ENCODE results near the gene PRELID1.

The PRELID1 gene

GRCh38 chr5:177311723-177312648 lies 8.4 kb downstream of the PRELID1 start, which contains the start of gene MXD3:
TSS of gene MXD3 (minus strand) at chr5:177311898. CDS start at chr5:177311830, 68 bp downstream.
- Histone ChIP-seq H3K36me3 (ENCODE audit: control insufficient read depth, insufficient read depth, low read length) (peaks cover 3% of the 10 kb centered on the region), H3K9me3 (ENCODE audit: control insufficient read depth, low read length) (no peaks in the 10 kb centered on the region), H3K4me1 (ENCODE audit: control insufficient read depth, insufficient read depth, low read length, poor library complexity, severe bottlenecking) (peaks cover 38% of the 10 kb centered on the region), H3K27me3 (replicated peaks; ENCODE audit: control insufficient read depth, insufficient read depth, low read length, poor library complexity, severe bottlenecking) (no peaks in the 10 kb centered on the region), H3K4me3 (ENCODE audit: insufficient read depth, low read depth, low read length, poor library complexity, severe bottlenecking) (peak within 1 kb of the TSS; percentile 58), H3K27ac (ENCODE audit: insufficient read depth, low read length, poor library complexity, severe bottlenecking) (peak within 1 kb of the TSS; percentile 23)
- peak; percentile 89 to 93 (median 89) for DNase-seq

GRCh38 chr5:177312649-177313181 lies 9.1 kb downstream of the PRELID1 start:
- Histone ChIP-seq H3K4me1 (ENCODE audit: control insufficient read depth, insufficient read depth, low read length, poor library complexity, severe bottlenecking) (peaks cover 33% of the 10 kb centered on the region), H3K27ac (ENCODE audit: insufficient read depth, low read length, poor library complexity, severe bottlenecking) (peak overlapping the region; percentile 23), H3K27me3 (replicated peaks; ENCODE audit: control insufficient read depth, insufficient read depth, low read length, poor library complexity, severe bottlenecking) (no peaks in the 10 kb centered on the region), H3K9me3 (ENCODE audit: control insufficient read depth, low read length) (no peaks in the 10 kb centered on the region), H3K4me3 (ENCODE audit: insufficient read depth, low read depth, low read length, poor library complexity, severe bottlenecking) (peak overlapping the region; percentile 58), H3K36me3 (ENCODE audit: control insufficient read depth, insufficient read depth, low read length) (no peaks in the 10 kb centered on the region)
- DNase-seq: no peak

- no peak for DNase-seq
- Histone ChIP-seq H3K36me3 (ENCODE audit: control insufficient read depth, insufficient read depth, low read length) (no peaks in the 10 kb centered on the region), H3K4me3 (ENCODE audit: insufficient read depth, low read depth, low read length, poor library complexity, severe bottlenecking) (no peak overlapping the region), H3K4me1 (ENCODE audit: control insufficient read depth, insufficient read depth, low read length, poor library complexity, severe bottlenecking) (peaks cover 33% of the 10 kb centered on the region), H3K9me3 (ENCODE audit: control insufficient read depth, low read length) (no peaks in the 10 kb centered on the region), H3K27me3 (replicated peaks; ENCODE audit: control insufficient read depth, insufficient read depth, low read length, poor library complexity, severe bottlenecking) (no peaks in the 10 kb centered on the region), H3K27ac (ENCODE audit: insufficient read depth, low read length, poor library complexity, severe bottlenecking) (no peak overlapping the region)
Measured at GRCh38 chr5:177313561-177314259, 10.1 kb downstream of the PRELID1 start.

GRCh38 chr5:177314376-177315342 lies 11.1 kb downstream of the PRELID1 start:
- Histone ChIP-seq H3K4me3 (ENCODE audit: insufficient read depth, low read depth, low read length, poor library complexity, severe bottlenecking) (no peak overlapping the region), H3K27ac (ENCODE audit: insufficient read depth, low read length, poor library complexity, severe bottlenecking) (no peak overlapping the region), H3K27me3 (replicated peaks; ENCODE audit: control insufficient read depth, insufficient read depth, low read length, poor library complexity, severe bottlenecking) (no peaks in the 10 kb centered on the region), H3K4me1 (ENCODE audit: control insufficient read depth, insufficient read depth, low read length, poor library complexity, severe bottlenecking) (peaks cover 32% of the 10 kb centered on the region), H3K9me3 (ENCODE audit: control insufficient read depth, low read length) (no peaks in the 10 kb centered on the region), H3K36me3 (ENCODE audit: control insufficient read depth, insufficient read depth, low read length) (no peaks in the 10 kb centered on the region)
- DNase-seq: no peak

GRCh38 chr5:177315411-177315810 lies 11.8 kb downstream of the PRELID1 start:
- H3K27ac ChIP-seq (ENCODE audit: insufficient read depth, low read length, poor library complexity, severe bottlenecking): no peak overlapping the region
- no peaks in the 10 kb centered on the region for H3K27me3 ChIP-seq (replicated peaks; ENCODE audit: control insufficient read depth, insufficient read depth, low read length, poor library complexity, severe bottlenecking)
- no peaks in the 10 kb centered on the region for H3K36me3 ChIP-seq (ENCODE audit: control insufficient read depth, insufficient read depth, low read length)
- peaks cover 24% of the 10 kb centered on the region for H3K4me1 ChIP-seq (ENCODE audit: control insufficient read depth, insufficient read depth, low read length, poor library complexity, severe bottlenecking)
- no peak overlapping the region for H3K4me3 ChIP-seq (ENCODE audit: insufficient read depth, low read depth, low read length, poor library complexity, severe bottlenecking)
- no peaks in the 10 kb centered on the region for H3K9me3 ChIP-seq (ENCODE audit: control insufficient read depth, low read length)
- no peak for DNase-seq

- Histone ChIP-seq H3K36me3 (ENCODE audit: control insufficient read depth, insufficient read depth, low read length) (no peaks in the 10 kb centered on the region), H3K27ac (ENCODE audit: insufficient read depth, low read length, poor library complexity, severe bottlenecking) (no peak overlapping the region), H3K9me3 (ENCODE audit: control insufficient read depth, low read length) (no peaks in the 10 kb centered on the region), H3K27me3 (replicated peaks; ENCODE audit: control insufficient read depth, insufficient read depth, low read length, poor library complexity, severe bottlenecking) (no peaks in the 10 kb centered on the region), H3K4me3 (ENCODE audit: insufficient read depth, low read depth, low read length, poor library complexity, severe bottlenecking) (no peak overlapping the region), H3K4me1 (ENCODE audit: control insufficient read depth, insufficient read depth, low read length, poor library complexity, severe bottlenecking) (peaks cover 18% of the 10 kb centered on the region)
- no peak for DNase-seq
Measured at GRCh38 chr5:177316005-177316404, 12.4 kb downstream of the PRELID1 start.

- no peak overlapping the region for H3K4me3 ChIP-seq (ENCODE audit: insufficient read depth, low read depth, low read length, poor library complexity, severe bottlenecking)
- H3K27me3 ChIP-seq (replicated peaks; ENCODE audit: control insufficient read depth, insufficient read depth, low read length, poor library complexity, severe bottlenecking): no peaks in the 10 kb centered on the region
- H3K9me3 ChIP-seq (ENCODE audit: control insufficient read depth, low read length): no peaks in the 10 kb centered on the region
- peak; percentile 43 to 60 (median 55) for DNase-seq
- peaks cover 2% of the 10 kb centered on the region for H3K4me1 ChIP-seq (ENCODE audit: control insufficient read depth, insufficient read depth, low read length, poor library complexity, severe bottlenecking)
- H3K27ac ChIP-seq (ENCODE audit: insufficient read depth, low read length, poor library complexity, severe bottlenecking): no peak overlapping the region
- no peaks in the 10 kb centered on the region for H3K36me3 ChIP-seq (ENCODE audit: control insufficient read depth, insufficient read depth, low read length)
Measured at GRCh38 chr5:177317959-177318377, 14.4 kb downstream of the PRELID1 start.

GRCh38 chr5:177319913-177320588 lies 16.5 kb downstream of the PRELID1 start:
- Histone ChIP-seq H3K27me3 (replicated peaks; ENCODE audit: control insufficient read depth, insufficient read depth, low read length, poor library complexity, severe bottlenecking) (no peaks in the 10 kb centered on the region), H3K36me3 (ENCODE audit: control insufficient read depth, insufficient read depth, low read length) (no peaks in the 10 kb centered on the region), H3K27ac (ENCODE audit: insufficient read depth, low read length, poor library complexity, severe bottlenecking) (no peak overlapping the region), H3K4me3 (ENCODE audit: insufficient read depth, low read depth, low read length, poor library complexity, severe bottlenecking) (no peak overlapping the region), H3K9me3 (ENCODE audit: control insufficient read depth, low read length) (no peaks in the 10 kb centered on the region), H3K4me1 (ENCODE audit: control insufficient read depth, insufficient read depth, low read length, poor library complexity, severe bottlenecking) (no peaks in the 10 kb centered on the region)
- no peak for DNase-seq

GRCh38 chr5:177320879-177321278 lies 17.3 kb downstream of the PRELID1 start:
- H3K4me1 ChIP-seq (ENCODE audit: control insufficient read depth, insufficient read depth, low read length, poor library complexity, severe bottlenecking): no peaks in the 10 kb centered on the region
- DNase-seq: no peak
- no peaks in the 10 kb centered on the region for H3K27me3 ChIP-seq (replicated peaks; ENCODE audit: control insufficient read depth, insufficient read depth, low read length, poor library complexity, severe bottlenecking)
- no peak overlapping the region for H3K27ac ChIP-seq (ENCODE audit: insufficient read depth, low read length, poor library complexity, severe bottlenecking)
- no peaks in the 10 kb centered on the region for H3K36me3 ChIP-seq (ENCODE audit: control insufficient read depth, insufficient read depth, low read length)
- no peak overlapping the region for H3K4me3 ChIP-seq (ENCODE audit: insufficient read depth, low read depth, low read length, poor library complexity, severe bottlenecking)
- H3K9me3 ChIP-seq (ENCODE audit: control insufficient read depth, low read length): no peaks in the 10 kb centered on the region

Measured in effector memory CD4-positive, alpha-beta T cell (primary cell).